Ovary (tissue), 9 donors: ENCODE measurements around the gene TMEM50B. TPM values are rescaled to one million over a fixed set of nuclear protein-coding genes. Genes with fewer than 3 reads are reported as not detected.
"Not testable (repeated sequence)": the region's sequence is repeated elsewhere in the genome, so short reads cannot be mapped to it uniquely, and the experiment has no call there.

ENCODE experiments used
- DNase-seq, 5 donors: peaks; one replicate each; pipeline ENCODE4 v3.0.0-alpha.2; 2019 to 2020
- H3K27ac ChIP-seq, 2 donors: fragments of 200-600 bp; one replicate each; pipeline versions ENCODE4 v1.5.1 to v1.8.0; 2019 to 2022
- H3K27me3 ChIP-seq: fragments of 200-600 bp; one replicate; pipeline ENCODE4 v1.8.0; 2022
- H3K36me3 ChIP-seq: fragments of 200-600 bp; sonication (generic); one replicate; pipeline ENCODE4 v1.5.1; 2019
- H3K4me1 ChIP-seq: one replicate; pipeline ENCODE4 v1.8.1; 2013; ENCODE audit warnings: mild to moderate bottlenecking, moderate library complexity; ENCODE audit not compliant: insufficient read depth
- H3K4me3 ChIP-seq: fragments of 200-600 bp; sonication (generic); one replicate; pipeline ENCODE4 v1.5.1; 2017
- H3K9me3 ChIP-seq, 2 donors: fragments of 200-600 bp in 1 of 2; sonication (generic) in 1 of 2; one replicate each; pipeline versions ENCODE4 v1.5.1 to v1.8.1; 2013 to 2019; ENCODE audit warnings: mild to moderate bottlenecking in 1 of 2, moderate library complexity in 1 of 2
- EP300 ChIP-seq: sonication (generic); formaldehyde crosslinking; IDR thresholded peaks from one replicate; pipeline ENCODE4 v1.6.1; 2017; ENCODE audit warnings: antibody characterized with exemption
- POLR2A ChIP-seq: fragments of 450-650 bp; IDR thresholded peaks from one replicate; pipeline ENCODE4 v1.6.1; 2017; ENCODE audit warnings: antibody characterized with exemption, mild to moderate bottlenecking, moderate library complexity
- WGBS, 3 donors: extraction: QIAGEN DNeasy Blood & Tissue Kit in 1 of 3; methylation state at CpG; one replicate each; pipeline versions ENCODE4 v1.1.5 to v1.1.7; 2013 to 2017; 5-methylcytosine and 5-hydroxymethylcytosine counted together
- intact Hi-C, 4 donors: fragments of 100-400 bp; cut with DNase I; formaldehyde crosslinking; loops; one replicate each; pipeline versions ENCODE4 v1.11.0 to v1.15.1; 2022 to 2023
- polyA plus RNA-seq, 2 donors: library from polyadenylated mRNA; stranded (reverse); fragments of 200-250 nt in 1 of 2; fragments of 350-450 nt in 1 of 2; fragmentation: Illumina TruSeq in 1 of 2; extraction: RNeasy Lipid Tissue Mini Kit (QIAGEN cat#74804) in 1 of 2; gene quantifications; one replicate each; pipeline ENCODE4 v1.2.3, GENCODE V29; 2013 to 2014
- total RNA-seq, 7 donors: library from RNA; depleted of rRNA in 2 of 7; stranded (reverse); fragments of >200 nt in 2 of 7; fragmentation: NEBNext Ultra II Directional in 3 of 7; extraction: Animal tissue kit (Norgen Biotek cat#: 25700) in 3 of 7; gene quantifications; one replicate each; pipeline versions ENCODE4 v1.1.0 to v1.2.4, GENCODE V29; 2016 to 2023
- TF ChIP-seq, protein P1 (sequence below), 3 donors: fragments of 450-650 bp in 2 of 3; fragments of 200-600 bp in 1 of 3; IDR thresholded peaks; one replicate each; pipeline versions ENCODE4 v1.5.1 to v1.8.0; 2016 to 2022; ENCODE audit warnings: antibody characterized with exemption in 3 of 3, mild to moderate bottlenecking in 1 of 3
- donor health status: DM: no; HTN: no; CAD: no; lungs with moderate emphysema.
- donor health status: DM: no; HTN: no; CAD: no.
- donor health status: Bipolar disorder and iron deficiency.
- donor health status: DM: yes; HTN: yes; CAD: no.
- donor health status: DM: no; HTN: no; CAD: no.
- donor health status: DM: yes; HTN: yes; CAD: no.

Gene TMEM50B
- total and polyA plus RNA-seq, 9 donors, result 50.1 to 122 (median 75.4) TPM

GRCh38 chr21:33473344-33473743 is 6.4 kb downstream of the TMEM50B start:
- TF ChIP-seq, protein P1, sequence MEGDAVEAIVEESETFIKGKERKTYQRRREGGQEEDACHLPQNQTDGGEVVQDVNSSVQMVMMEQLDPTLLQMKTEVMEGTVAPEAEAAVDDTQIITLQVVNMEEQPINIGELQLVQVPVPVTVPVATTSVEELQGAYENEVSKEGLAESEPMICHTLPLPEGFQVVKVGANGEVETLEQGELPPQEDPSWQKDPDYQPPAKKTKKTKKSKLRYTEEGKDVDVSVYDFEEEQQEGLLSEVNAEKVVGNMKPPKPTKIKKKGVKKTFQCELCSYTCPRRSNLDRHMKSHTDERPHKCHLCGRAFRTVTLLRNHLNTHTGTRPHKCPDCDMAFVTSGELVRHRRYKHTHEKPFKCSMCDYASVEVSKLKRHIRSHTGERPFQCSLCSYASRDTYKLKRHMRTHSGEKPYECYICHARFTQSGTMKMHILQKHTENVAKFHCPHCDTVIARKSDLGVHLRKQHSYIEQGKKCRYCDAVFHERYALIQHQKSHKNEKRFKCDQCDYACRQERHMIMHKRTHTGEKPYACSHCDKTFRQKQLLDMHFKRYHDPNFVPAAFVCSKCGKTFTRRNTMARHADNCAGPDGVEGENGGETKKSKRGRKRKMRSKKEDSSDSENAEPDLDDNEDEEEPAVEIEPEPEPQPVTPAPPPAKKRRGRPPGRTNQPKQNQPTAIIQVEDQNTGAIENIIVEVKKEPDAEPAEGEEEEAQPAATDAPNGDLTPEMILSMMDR (IDR thresholded peaks at IDR 0.05), result no peak
- TF ChIP-seq EP300 (no peak), POLR2A (no peak)
- Histone ChIP-seq H3K27me3 (no peaks in the 10 kb centered on the region), H3K27ac (no peak overlapping the region), H3K36me3 (no peaks in the 10 kb centered on the region), H3K4me1 (peaks cover 5% of the 10 kb centered on the region), H3K9me3 (no peaks in the 10 kb centered on the region), H3K4me3 (no peak overlapping the region)
- 90 to 98% (median 93%) methylated on average over 3 of the region's 3 CpGs for WGBS, 3 donors
- intact Hi-C loops, result no loop called here
- no peak for DNase-seq

GRCh38 chr21:33470701-33471100 is 9.1 kb downstream of the TMEM50B start:
- H3K4me1 ChIP-seq, result peaks cover 1% of the 10 kb centered on the region
- 91 to 96% (median 95%) methylated on average over 2 of the region's 2 CpGs for WGBS, 3 donors
- no peaks in the 10 kb centered on the region for H3K36me3 ChIP-seq
- TF ChIP-seq POLR2A, result no peak
- no peak for TF ChIP-seq EP300
- TF ChIP-seq, protein P1 (IDR thresholded peaks at IDR 0.05), result no peak
- no peak overlapping the region for H3K4me3 ChIP-seq
- H3K27me3 ChIP-seq, result no peaks in the 10 kb centered on the region
- no peak for DNase-seq
- H3K9me3 ChIP-seq, result no peaks in the 10 kb centered on the region
- intact Hi-C loops, result no loop called here
- H3K27ac ChIP-seq, result no peak overlapping the region

DNA sequence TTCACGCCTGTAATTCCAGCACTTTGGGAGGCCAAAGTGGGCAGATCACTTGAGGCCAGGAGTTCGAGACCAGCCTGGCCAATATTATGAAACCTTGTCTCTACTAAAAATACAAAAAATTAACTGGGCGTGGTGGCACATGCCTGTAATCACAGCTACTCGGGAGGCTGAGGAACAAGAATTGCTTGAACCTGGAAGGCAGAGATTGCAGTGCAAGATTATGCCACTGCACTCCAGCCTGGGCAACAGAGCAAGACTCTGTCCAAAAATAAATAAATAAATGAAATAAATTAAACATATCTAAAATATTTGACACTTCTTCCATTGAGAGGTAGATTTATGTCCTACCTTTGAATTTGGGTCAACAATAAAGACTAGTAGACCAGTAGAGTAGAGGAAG is 10.6 kb downstream of the TMEM50B start:
- H3K27me3 ChIP-seq, H3K9me3 ChIP-seq, DNase-seq, H3K36me3 ChIP-seq, H3K4me3 ChIP-seq, intact Hi-C loops, H3K4me1 ChIP-seq: not testable (repeated sequence)
- 92 to 93% (median 92%) methylated on average over 4 of the region's 4 CpGs for WGBS, 3 donors
- peak overlapping the region in 1 of 2 donors; percentile 49 for H3K27ac ChIP-seq

GRCh38 chr21:33461538-33462250 is 18.1 kb downstream of the TMEM50B start:
- no peak for DNase-seq
- H3K27me3 ChIP-seq, result no peaks in the 10 kb centered on the region
- no peaks in the 10 kb centered on the region for H3K9me3 ChIP-seq
- no peak for TF ChIP-seq EP300
- no peak for TF ChIP-seq POLR2A
- TF ChIP-seq, protein P1 (IDR thresholded peaks at IDR 0.05), result no peak
- H3K4me3 ChIP-seq, result no peak overlapping the region
- intact Hi-C loops, result no loop called here
- whole genome bisulfite sequencing, 3 donors, result 88 to 90% (median 88%) methylated on average over 5 of the region's 5 CpGs
- H3K27ac ChIP-seq, result no peak overlapping the region
- no peaks in the 10 kb centered on the region for H3K36me3 ChIP-seq
- H3K4me1 ChIP-seq, result no peaks in the 10 kb centered on the region

GRCh38 chr21:33458861-33459260 is 20.9 kb downstream of the TMEM50B start:
- H3K9me3 ChIP-seq, result no peaks in the 10 kb centered on the region
- H3K4me1 ChIP-seq, result no peaks in the 10 kb centered on the region
- TF ChIP-seq EP300, result no peak
- TF ChIP-seq, protein P1 (IDR thresholded peaks at IDR 0.05), result no peak
- no peak for TF ChIP-seq POLR2A
- 95 to 97% (median 96%) methylated on average over 3 of the region's 3 CpGs for WGBS, 3 donors
- no peaks in the 10 kb centered on the region for H3K36me3 ChIP-seq
- no peaks in the 10 kb centered on the region for H3K27me3 ChIP-seq
- H3K27ac ChIP-seq, result no peak overlapping the region
- DNase-seq, result no peak
- no peak overlapping the region for H3K4me3 ChIP-seq
- intact Hi-C loops, result loop anchor here in 1 of 4 donors (10.0 kb wide), 1 partner anchor 524 kb away; no protein-coding TSS in a partner anchor
